ENCODE data around the gene ZNF227.

DNA sequence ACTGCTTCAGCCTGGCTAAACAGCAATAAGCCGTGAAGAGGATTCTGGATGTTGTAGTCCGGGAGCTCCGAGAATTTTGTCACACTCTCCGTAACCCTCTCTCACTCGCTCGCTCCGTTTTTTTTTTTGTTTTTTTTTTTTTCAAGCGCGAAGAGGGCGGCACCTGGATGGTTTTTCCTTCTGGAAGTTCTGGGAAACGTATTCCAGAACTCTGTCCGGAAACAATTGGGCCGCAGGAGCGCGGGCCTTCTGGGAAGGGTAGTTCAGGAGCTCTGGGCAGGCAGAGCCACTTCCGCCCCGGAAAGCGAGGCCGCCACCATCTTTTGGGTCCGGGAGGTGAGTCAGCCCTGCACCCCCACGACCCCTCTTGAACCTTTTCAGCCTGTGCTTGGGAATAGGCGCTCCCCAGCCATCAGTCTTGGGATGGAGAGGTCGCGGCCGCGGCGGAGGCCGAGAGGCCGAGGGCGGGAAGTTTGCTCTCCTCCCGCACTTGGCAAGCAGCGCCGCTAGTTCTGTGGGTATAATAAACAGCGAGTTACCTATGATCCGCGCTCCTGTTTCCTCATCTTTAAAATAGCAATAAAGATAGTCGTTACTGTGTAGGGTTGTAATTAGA is at the start of gene ZNF227:
- TF ChIP-seq ZNF124 (CRISPR knock-in tag; IDR thresholded peaks at IDR 0.05) (no peak), KDM1A (IDR thresholded peaks at IDR 0.05) (no peak), C11orf30 (IDR thresholded peaks at IDR 0.05; ENCODE audit: low read depth) (no peak)
